HG02884 (cell line): ENCODE results near the gene TRIM37.
"Not testable (repeated sequence)": the region's sequence is repeated elsewhere in the genome, so short reads cannot be mapped to it uniquely, and the experiment has no call there.

Experiments
- ATAC-seq: cut with Tn5 transposase; IDR thresholded peaks from one replicate; pipeline ENCODE4 v1.9.1; 2021; ENCODE audit warnings: mild to moderate bottlenecking, moderate library complexity; ENCODE audit not compliant: unreplicated experiment

TRIM37 gene

DNA sequence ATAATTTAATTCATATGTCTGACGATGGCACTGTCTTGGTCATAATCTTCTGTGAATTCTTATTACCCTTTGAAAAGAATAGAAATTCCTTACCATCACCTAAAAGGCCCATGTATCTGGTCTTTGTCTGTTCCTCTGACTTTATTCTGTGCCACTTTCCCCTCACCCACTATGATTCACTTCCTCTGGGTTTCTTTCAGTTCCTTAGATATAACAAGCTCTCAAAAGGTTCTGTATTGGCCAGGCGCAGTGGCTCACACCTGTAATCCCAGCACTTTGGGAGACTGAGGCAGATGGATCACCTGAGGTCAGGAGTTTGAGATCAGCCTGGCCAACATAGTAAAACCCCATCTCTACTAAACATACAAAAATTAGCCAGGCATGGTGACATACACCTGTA, 152.3 kb downstream of the TRIM37 start:
- not testable (repeated sequence) for ATAC-seq

DNA sequence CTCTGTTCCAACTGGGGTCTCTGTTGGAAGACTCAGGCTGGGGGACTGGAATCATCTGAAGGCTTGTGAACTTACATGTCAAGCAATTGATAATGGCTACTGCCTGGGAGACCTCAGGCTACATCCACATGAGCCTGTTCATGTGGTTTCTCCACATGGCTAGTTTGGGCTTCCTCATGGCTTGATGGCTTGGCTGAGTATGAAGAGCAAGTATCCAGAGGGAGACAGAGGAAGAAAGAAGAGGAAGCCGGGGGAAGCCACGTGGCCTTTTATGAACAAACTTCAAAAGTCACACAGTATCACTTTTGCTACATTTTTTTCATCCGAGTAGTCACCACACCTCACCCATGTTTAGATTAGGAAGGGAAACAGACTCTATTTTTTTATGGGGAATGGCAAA, 158.9 kb downstream of the TRIM37 start:
- ATAC-seq = no peak

DNA sequence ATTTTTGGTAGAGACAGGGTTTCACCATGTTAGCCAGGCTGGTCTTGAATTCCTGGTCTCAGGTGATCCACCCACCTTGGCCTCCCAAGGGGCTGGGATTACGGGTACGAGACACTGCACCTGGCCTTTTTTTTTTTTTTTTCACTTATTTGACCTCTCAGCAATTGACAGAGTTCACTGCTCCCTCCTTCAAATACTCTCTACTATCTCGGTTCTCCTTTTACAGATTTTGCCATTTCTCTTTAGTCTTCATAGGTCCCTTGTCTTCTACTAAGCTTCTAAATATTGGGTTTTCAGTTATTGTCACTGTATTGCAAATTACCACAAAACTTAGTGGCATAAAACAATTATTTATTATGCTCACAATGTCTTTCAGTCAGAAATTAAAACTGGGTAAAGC, 159.3 kb downstream of the TRIM37 start:
- ATAC-seq = no peak

DNA sequence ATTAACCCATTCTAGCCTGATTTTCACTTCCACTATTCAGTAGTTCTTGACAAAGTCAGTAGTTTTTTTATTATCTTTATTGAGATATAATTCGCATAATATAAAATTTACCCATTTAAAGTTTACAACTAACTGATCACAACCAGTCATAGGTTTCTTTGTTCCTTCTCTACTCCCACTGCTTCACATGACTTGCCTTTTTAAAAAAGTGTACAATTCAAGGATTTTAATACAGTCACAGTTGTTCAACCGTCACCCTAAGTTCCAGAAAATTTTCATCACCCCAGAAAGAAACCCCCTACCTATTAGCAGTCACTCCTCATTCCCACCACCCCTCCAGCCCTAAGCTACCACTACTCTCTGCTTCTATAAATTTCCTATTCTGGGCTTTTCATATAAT, 162.5 kb downstream of the TRIM37 start:
- no peak for ATAC-seq

DNA sequence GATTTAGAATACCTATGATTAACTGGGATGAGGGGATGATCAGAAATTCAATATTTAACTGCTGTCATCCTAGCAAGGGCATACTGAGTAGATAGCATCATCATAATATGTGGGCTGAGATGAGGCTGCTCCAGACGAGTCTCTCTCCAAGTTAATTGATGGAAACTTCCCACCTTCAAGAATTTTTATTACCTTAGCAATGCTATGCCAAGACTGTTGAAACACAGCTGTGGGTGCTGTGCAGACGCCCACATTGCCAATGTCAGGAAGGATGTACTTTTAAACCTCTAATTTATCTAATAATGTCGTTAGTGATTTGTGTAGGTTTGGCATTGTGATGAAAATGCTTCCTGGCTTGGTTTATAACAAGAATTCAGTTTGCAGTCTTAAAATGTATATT, 170.4 kb downstream of the TRIM37 start:
- no peak for ATAC-seq

DNA sequence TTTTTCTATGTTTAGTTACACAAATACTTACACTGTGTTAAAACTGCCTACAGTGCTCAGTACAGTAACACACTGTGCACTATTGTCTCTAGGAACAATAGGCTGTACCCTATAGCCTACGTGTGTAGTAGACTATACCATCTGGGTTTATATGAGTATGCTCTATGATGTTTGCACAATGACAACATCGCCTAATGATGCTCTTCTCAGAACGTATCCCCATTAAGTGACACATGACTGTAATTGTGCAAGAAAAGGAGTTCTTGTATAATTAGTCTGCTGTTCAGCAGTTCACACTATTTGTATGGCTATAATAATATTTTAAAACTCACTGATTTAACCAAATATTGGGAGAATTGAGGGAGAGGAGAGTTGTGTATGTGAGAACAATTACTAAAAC, 173.7 kb downstream of the TRIM37 start:
- no peak for ATAC-seq
